ENCODE data around the gene MFSD1. TPM values are rescaled to one million over a fixed set of nuclear protein-coding genes. Genes with fewer than 3 reads are reported as not detected.

The MFSD1 gene
- total and polyA plus RNA-seq, 2 experiments from 2014 or later = 4.3 to 28.4 TPM

DNA sequence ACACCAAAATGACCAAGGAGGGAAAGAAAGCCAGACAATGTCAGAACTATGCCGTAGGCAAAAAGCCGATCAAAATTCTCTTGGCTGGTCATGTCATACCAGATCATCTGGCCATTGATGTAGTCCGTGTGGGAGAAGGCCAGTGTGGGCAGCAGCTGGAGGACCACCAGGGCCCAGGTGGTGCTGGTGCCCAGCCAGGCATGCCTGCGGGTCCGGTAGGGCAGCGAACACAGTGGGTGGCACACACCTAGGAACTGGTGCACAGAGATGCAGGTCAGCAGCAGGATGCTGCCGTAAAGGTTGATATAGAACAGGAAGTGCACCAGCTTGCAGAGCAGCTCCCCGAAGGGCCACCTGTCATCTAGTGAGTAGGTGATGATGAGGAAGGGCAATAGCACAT lies 39.5 kb downstream of the MFSD1 start:
- no peak for DNase-seq (ENCODE audit: low spot score)
- ATAC-seq = no peak
- no peak overlapping the region for H3K27ac Mint-ChIP-seq
- Histone ChIP-seq H2AFZ (no peak overlapping the region), H3K4me2 (no peak overlapping the region), H3K4me3 (no peak overlapping the region), H3K4me1 (ENCODE audit: insufficient read depth) (no peaks in the 10 kb centered on the region), H3K79me2 (replicated peaks; ENCODE audit: insufficient read depth) (no peaks in the 10 kb centered on the region), H3K27me3 (ENCODE audit: insufficient read depth) (no peaks in the 10 kb centered on the region), H3F3A (replicated peaks; ENCODE audit: low read depth) (no peaks in the 10 kb centered on the region), H3K27ac (ENCODE audit: low read depth) (no peak overlapping the region), H3K36me3 (ENCODE audit: insufficient read depth) (no peaks in the 10 kb centered on the region), H3K9me2 (ENCODE audit: insufficient read depth) (no peaks in the 10 kb centered on the region), H4K20me1 (replicated peaks; ENCODE audit: insufficient read depth) (no peaks in the 10 kb centered on the region)
- TF ChIP-seq EZH2 (IDR thresholded peaks at IDR 0.05; ENCODE audit: low read depth, unreplicated experiment) (no peak), ZNF462 (CRISPR knock-in tag; IDR thresholded peaks at IDR 0.05) (no peak), STAT1 (IDR thresholded peaks at IDR 0.05; ENCODE audit: unreplicated experiment) (no peak), CREB1 (CRISPR knock-in tag; IDR thresholded peaks at IDR 0.05; ENCODE audit: low read depth) (no peak), CTCF (conservative IDR thresholded peaks at IDR 0.05; ENCODE audit: low read depth in 2 of 2) (no peak), ZNF114 (CRISPR knock-in tag; IDR thresholded peaks at IDR 0.05) (no peak), JUNB (IDR thresholded peaks at IDR 0.05; ENCODE audit: unreplicated experiment) (no peak), NANOG (IDR thresholded peaks at IDR 0.05; ENCODE audit: borderline replicate concordance) (no peak), ZNF331 (CRISPR knock-in tag; IDR thresholded peaks at IDR 0.05; ENCODE audit: low read depth) (no peak), POLR2AphosphoS5 (IDR thresholded peaks at IDR 0.05; ENCODE audit: low read depth) (no peak), EZH2phosphoT487 (IDR thresholded peaks at IDR 0.05; ENCODE audit: unreplicated experiment) (no peak)
- TF ChIP-seq, protein P1, sequence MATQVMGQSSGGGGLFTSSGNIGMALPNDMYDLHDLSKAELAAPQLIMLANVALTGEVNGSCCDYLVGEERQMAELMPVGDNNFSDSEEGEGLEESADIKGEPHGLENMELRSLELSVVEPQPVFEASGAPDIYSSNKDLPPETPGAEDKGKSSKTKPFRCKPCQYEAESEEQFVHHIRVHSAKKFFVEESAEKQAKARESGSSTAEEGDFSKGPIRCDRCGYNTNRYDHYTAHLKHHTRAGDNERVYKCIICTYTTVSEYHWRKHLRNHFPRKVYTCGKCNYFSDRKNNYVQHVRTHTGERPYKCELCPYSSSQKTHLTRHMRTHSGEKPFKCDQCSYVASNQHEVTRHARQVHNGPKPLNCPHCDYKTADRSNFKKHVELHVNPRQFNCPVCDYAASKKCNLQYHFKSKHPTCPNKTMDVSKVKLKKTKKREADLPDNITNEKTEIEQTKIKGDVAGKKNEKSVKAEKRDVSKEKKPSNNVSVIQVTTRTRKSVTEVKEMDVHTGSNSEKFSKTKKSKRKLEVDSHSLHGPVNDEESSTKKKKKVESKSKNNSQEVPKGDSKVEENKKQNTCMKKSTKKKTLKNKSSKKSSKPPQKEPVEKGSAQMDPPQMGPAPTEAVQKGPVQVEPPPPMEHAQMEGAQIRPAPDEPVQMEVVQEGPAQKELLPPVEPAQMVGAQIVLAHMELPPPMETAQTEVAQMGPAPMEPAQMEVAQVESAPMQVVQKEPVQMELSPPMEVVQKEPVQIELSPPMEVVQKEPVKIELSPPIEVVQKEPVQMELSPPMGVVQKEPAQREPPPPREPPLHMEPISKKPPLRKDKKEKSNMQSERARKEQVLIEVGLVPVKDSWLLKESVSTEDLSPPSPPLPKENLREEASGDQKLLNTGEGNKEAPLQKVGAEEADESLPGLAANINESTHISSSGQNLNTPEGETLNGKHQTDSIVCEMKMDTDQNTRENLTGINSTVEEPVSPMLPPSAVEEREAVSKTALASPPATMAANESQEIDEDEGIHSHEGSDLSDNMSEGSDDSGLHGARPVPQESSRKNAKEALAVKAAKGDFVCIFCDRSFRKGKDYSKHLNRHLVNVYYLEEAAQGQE (IDR thresholded peaks at IDR 0.05; ENCODE audit: unreplicated experiment) = no peak
- TF ChIP-seq, protein P2, sequence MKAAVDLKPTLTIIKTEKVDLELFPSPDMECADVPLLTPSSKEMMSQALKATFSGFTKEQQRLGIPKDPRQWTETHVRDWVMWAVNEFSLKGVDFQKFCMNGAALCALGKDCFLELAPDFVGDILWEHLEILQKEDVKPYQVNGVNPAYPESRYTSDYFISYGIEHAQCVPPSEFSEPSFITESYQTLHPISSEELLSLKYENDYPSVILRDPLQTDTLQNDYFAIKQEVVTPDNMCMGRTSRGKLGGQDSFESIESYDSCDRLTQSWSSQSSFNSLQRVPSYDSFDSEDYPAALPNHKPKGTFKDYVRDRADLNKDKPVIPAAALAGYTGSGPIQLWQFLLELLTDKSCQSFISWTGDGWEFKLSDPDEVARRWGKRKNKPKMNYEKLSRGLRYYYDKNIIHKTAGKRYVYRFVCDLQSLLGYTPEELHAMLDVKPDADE (IDR thresholded peaks at IDR 0.05) = no peak
- no peaks in the 10 kb centered on the region for H3K36me3 Mint-ChIP-seq (ENCODE audit: low read depth)
- H3K4me3 Mint-ChIP-seq = no peak overlapping the region
- H3K9me3 Mint-ChIP-seq = no peaks in the 10 kb centered on the region
- H3K27me3 Mint-ChIP-seq (ENCODE audit: insufficient read depth, low read depth, poor library complexity) = peaks cover 3% of the 10 kb centered on the region
- no peaks in the 10 kb centered on the region for H3K4me1 Mint-ChIP-seq

All from GM23338 (cell line).